ENCODE results near the gene PDE1A.
A peak's percentile ranks its signal among the peaks of the same experiment; 100 is the strongest.

Gene PDE1A

DNA sequence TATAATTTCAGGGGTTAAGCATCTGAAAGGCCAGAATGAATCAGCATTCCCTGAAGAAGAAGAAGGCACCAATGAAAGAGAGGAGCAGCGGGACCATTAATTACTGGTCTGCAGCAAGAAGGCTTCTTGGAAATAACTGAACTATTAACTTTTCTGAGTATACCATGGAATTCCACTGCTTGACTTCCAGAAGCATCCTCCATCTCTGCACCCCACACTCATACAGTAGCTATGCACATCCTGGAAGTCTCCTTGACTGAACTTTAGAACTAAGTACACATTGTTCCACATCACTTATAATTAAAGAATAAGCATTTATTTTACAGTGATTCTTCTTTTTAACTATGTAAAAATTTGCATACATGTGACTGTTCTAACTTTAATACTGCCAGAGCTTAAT, 309.6 kb downstream of the PDE1A start:
- H3K4me3 ChIP-seq (ENCODE audit: low read depth, low read length), result no peak overlapping the region
- TF ChIP-seq, protein P1, sequence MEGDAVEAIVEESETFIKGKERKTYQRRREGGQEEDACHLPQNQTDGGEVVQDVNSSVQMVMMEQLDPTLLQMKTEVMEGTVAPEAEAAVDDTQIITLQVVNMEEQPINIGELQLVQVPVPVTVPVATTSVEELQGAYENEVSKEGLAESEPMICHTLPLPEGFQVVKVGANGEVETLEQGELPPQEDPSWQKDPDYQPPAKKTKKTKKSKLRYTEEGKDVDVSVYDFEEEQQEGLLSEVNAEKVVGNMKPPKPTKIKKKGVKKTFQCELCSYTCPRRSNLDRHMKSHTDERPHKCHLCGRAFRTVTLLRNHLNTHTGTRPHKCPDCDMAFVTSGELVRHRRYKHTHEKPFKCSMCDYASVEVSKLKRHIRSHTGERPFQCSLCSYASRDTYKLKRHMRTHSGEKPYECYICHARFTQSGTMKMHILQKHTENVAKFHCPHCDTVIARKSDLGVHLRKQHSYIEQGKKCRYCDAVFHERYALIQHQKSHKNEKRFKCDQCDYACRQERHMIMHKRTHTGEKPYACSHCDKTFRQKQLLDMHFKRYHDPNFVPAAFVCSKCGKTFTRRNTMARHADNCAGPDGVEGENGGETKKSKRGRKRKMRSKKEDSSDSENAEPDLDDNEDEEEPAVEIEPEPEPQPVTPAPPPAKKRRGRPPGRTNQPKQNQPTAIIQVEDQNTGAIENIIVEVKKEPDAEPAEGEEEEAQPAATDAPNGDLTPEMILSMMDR (IDR thresholded peaks at IDR 0.05; ENCODE audit: control insufficient read depth, extremely low read depth, insufficient read depth), result no peak
- no peak for DNase-seq (ENCODE audit: low read depth)

DNA sequence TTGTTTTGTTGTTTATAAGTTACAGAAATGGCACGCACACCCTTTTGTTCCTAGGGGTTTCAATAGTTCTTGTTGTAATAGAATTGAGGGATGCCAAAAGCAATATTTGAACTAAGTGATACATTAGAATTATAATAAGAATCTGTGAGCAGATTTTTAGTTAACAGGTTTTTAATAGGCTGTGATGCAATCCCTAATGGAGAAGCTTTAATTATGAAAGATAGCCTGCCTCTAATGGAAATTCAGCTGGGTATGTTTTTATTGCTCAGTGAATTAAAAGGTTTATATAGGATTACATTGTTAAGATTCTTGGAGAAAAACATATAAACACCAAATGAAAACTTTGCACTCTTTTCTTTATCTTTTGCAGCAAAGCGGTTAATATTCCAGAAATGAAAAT, 310.1 kb downstream of the PDE1A start:
- H3K4me3 ChIP-seq (ENCODE audit: low read depth, low read length), result no peak overlapping the region
- TF ChIP-seq, protein P1 (IDR thresholded peaks at IDR 0.05; ENCODE audit: control insufficient read depth, extremely low read depth, insufficient read depth), result no peak
- DNase-seq (ENCODE audit: low read depth), result no peak

DNA sequence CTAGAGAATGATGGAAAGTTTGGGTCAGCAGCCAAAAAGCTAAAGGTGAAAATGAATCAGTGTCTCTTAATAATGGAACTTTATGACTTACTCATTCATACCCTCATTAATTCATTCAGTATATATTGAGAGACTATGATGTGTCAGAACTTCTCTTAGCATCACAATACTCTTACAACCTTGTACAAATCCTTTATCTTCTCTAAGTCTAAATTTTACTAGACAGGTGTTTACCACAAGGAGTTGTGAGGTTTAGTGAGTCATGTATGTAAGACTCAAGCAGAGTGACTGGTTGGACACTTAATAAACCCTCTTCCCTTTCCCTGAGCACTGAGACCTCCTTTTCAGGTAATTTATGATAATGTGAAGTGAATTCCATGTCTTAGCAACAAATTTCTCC, 311.6 kb downstream of the PDE1A start:
- no peak overlapping the region for H3K4me3 ChIP-seq (ENCODE audit: low read depth, low read length)
- DNase-seq (ENCODE audit: low read depth), result no peak
- TF ChIP-seq, protein P1 (IDR thresholded peaks at IDR 0.05; ENCODE audit: control insufficient read depth, extremely low read depth, insufficient read depth), result no peak

GRCh38 chr2:182113334-182113733, 313.5 kb downstream of the PDE1A start:
- no peak for DNase-seq (ENCODE audit: low read depth)
- TF ChIP-seq, protein P1 (IDR thresholded peaks at IDR 0.05; ENCODE audit: control insufficient read depth, extremely low read depth, insufficient read depth), result no peak
- H3K4me3 ChIP-seq (ENCODE audit: low read depth, low read length), result no peak overlapping the region

DNA sequence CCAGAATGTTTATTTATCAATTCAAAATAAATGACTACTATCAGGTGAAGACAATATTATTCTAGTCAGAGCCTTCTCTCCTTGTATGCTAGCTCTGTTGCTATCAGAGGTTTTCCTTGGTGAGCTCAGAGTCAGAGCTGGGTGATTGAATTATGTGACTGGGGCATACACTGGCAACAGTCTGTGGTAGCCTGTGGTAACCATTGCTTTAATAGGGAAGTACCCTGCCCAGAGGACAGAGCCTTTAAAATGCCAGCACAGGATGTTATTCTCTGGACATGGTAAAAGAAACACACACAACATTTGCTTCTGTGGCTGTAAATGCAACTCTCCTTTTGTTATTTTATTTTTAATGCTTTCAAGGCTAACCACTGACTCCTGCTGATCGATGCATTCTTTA, 316.5 kb downstream of the PDE1A start:
- TF ChIP-seq, protein P1 (IDR thresholded peaks at IDR 0.05; ENCODE audit: control insufficient read depth, extremely low read depth, insufficient read depth), result no peak
- DNase-seq (ENCODE audit: low read depth), result no peak
- H3K4me3 ChIP-seq (ENCODE audit: low read depth, low read length), result no peak overlapping the region

DNA sequence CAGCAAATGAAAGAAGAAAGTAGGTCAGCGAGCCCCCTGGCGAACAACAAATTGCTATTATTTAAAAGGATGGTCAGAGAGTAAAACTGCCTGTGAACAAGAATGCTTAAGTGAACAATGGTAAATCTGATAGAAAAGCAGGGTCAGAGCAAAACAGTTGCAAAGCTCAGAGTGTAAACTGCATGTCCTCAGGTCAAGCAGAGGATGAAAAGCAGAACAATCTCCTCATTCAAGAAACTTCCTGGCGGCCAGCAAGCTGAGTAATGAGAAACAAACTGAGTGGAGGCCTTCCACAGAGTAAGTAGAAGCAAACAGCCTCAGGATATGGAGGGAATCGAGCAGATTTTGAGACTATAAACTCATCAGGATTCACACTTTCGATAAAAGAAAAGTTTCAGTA, 323.3 kb downstream of the PDE1A start:
- no peak for DNase-seq (ENCODE audit: low read depth)

DNA sequence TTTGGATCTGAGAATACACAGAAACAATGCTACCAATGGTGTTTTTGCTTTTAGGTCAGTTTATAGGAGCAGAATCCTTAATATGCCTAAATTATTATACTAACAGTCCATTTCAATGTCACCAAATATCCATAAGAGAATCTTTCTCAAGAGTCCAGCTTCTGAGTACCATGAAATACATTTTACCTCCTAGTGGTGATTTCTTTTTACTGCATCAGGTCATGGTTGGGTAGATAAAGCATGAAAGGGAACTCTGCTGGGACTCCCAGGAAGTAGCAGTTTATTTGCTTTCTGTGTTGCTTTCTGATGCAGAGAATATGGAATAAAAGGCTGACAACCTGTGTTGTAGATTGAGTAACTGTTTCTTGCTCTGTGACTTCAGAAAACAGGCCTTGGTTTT, 325.6 kb downstream of the PDE1A start:
- no peak for DNase-seq (ENCODE audit: low read depth)
- TF ChIP-seq, protein P1 (IDR thresholded peaks at IDR 0.05; ENCODE audit: control insufficient read depth, extremely low read depth, insufficient read depth), result 0 out of 2 replicates have a peak, but pooled peaks have one; percentile 13
- no peak overlapping the region for H3K4me3 ChIP-seq (ENCODE audit: low read depth, low read length)

More for the DNA sequence above, 323.3 kb downstream of the PDE1A start:
- TF ChIP-seq, protein P1 (IDR thresholded peaks at IDR 0.05; ENCODE audit: control insufficient read depth, extremely low read depth, insufficient read depth), result no peak
- no peak overlapping the region for H3K4me3 ChIP-seq (ENCODE audit: low read depth, low read length)

All from LNCaP clone FGC (cell line).